CD4-positive, alpha-beta T cell (primary cell): ENCODE results near the gene PPP6R3. TPM values are rescaled to one million over a fixed set of nuclear protein-coding genes. Genes with fewer than 3 reads are reported as not detected.
"Not testable (repeated sequence)": the region's sequence is repeated elsewhere in the genome, so short reads cannot be mapped to it uniquely, and the experiment has no call there.

Experiments used
- ATAC-seq: fragments of 200-7000 bp; cut with Tn5 transposase; one replicate; pipeline ENCODE4 v1.10.0; 2022; ENCODE audit warnings: mild to moderate bottlenecking; ENCODE audit not compliant: poor library complexity
- CTCF ChIA-PET: fragments of 350-600 bp; sonication (Branson Sonifier 250); formaldehyde crosslinking; loops from one replicate; lab custom pipeline; 2021; ENCODE audit warnings: antibody characterized with exemption, inconsistent platforms; lab: Charles Lee
- POLR2A ChIA-PET: fragments of 350-600 bp; sonication (Branson Sonifier 250); formaldehyde crosslinking; loops from one replicate; lab custom pipeline; 2021; ENCODE audit warnings: antibody characterized with exemption, inconsistent platforms; lab: Charles Lee
- DNase-seq, 14 experiments: peaks; one replicate each; pipeline ENCODE4 v3.0.0-alpha.2; 2013 to 2020; ENCODE audit warnings: mixed read lengths in 2 of 14
- H3K27ac ChIP-seq, 2 donors: one replicate each; pipeline versions ENCODE4 v1.5.1 to v1.7.0; 2013; ENCODE audit warnings: low read length in 2 of 2, low read depth in 1 of 2, mild to moderate bottlenecking in 1 of 2
- H3K27me3 ChIP-seq, 2 experiments: 1 replicate in 1 of 2; 2 replicates in 1 of 2; pipeline versions ENCODE4 v1.6.1 to v1.7.0; 2013; ENCODE audit warnings: low read length in 2 of 2, control low read depth in 1 of 2, mild to moderate bottlenecking in 1 of 2, moderate library complexity in 1 of 2; ENCODE audit not compliant: insufficient read depth in 2 of 2, control insufficient read depth in 1 of 2
- H3K36me3 ChIP-seq: one replicate; pipeline ENCODE4 v1.6.1; 2013; ENCODE audit warnings: low read length, control low read depth; ENCODE audit not compliant: insufficient read depth
- H3K4me1 ChIP-seq: one replicate; pipeline ENCODE4 v1.6.1; 2013; ENCODE audit warnings: low read length, control low read depth; ENCODE audit not compliant: insufficient read depth
- H3K4me3 ChIP-seq: one replicate; pipeline ENCODE4 v1.5.1; 2013; ENCODE audit warnings: mild to moderate bottlenecking, low read length, moderate library complexity
- H3K9me3 ChIP-seq, 2 experiments: 1 replicate in 1 of 2; 2 replicates in 1 of 2; pipeline versions ENCODE4 v1.6.1 to v1.7.0; 2013; ENCODE audit warnings: low read length in 2 of 2, mild to moderate bottlenecking in 2 of 2, control low read depth in 1 of 2, moderate library complexity in 1 of 2; ENCODE audit not compliant: control insufficient read depth in 1 of 2, insufficient read depth in 1 of 2
- H3K27ac Mint-ChIP-seq: one replicate; pipeline ENCODE4 v1.8.0; 2020; ENCODE audit warnings: mixed read lengths
- H3K27me3 Mint-ChIP-seq: one replicate; pipeline ENCODE4 v1.8.0; 2021; ENCODE audit warnings: mixed read lengths
- H3K36me3 Mint-ChIP-seq: one replicate; pipeline ENCODE4 v1.8.0; 2021; ENCODE audit warnings: low read depth, mixed read lengths
- H3K4me1 Mint-ChIP-seq: one replicate; pipeline ENCODE4 v1.8.0; 2021; ENCODE audit warnings: low read depth, mixed read lengths
- H3K4me3 Mint-ChIP-seq: one replicate; pipeline ENCODE4 v1.8.0; 2020; ENCODE audit warnings: mild to moderate bottlenecking, mixed read lengths
- H3K9me3 Mint-ChIP-seq: one replicate; pipeline ENCODE4 v1.8.0; 2020; ENCODE audit warnings: mixed read lengths
- CTCF ChIP-seq: fragments of 200-600 bp; IDR thresholded peaks from one replicate; pipeline ENCODE4 v1.8.0; 2022; ENCODE audit warnings: antibody characterized with exemption, mild to moderate bottlenecking
- intact Hi-C, 2 experiments: fragments of 100-400 bp; cut with DNase I in 1 of 2; cut with micrococcal nuclease in 1 of 2; formaldehyde crosslinking; loops; one replicate each; pipeline versions ENCODE4 v1.15.1 to v1.9.0; 2023 to 2025; cut with DNase I, micrococcal nuclease
- total RNA-seq, 174 experiments: library from RNA in 2 of 174; stranded (reverse) in 2 of 174; gene quantifications; one replicate each; pipeline ENCODE4 v1.2.3 and lab custom pipeline; 2021 to 2026

PPP6R3 gene
- total RNA-seq, 2 experiments from 2014 or later, result 108 to 109 TPM

- H3K4me1 ChIP-seq, result no peaks in the 10 kb centered on the region
- H3K4me3 ChIP-seq, result no peak overlapping the region
- intact Hi-C loops, result no loop called here
- Mint-ChIP-seq H3K27me3 (no peaks in the 10 kb centered on the region), H3K4me3 (no peak overlapping the region), H3K9me3 (peaks cover 1% of the 10 kb centered on the region), H3K4me1 (no peaks in the 10 kb centered on the region), H3K36me3 (peaks cover 3% of the 10 kb centered on the region), H3K27ac (no peak overlapping the region)
- ATAC-seq (no peak), DNase-seq (no peak)
- ChIA-PET POLR2A (no interaction called here), CTCF (no interaction called here)
- H3K27me3 ChIP-seq, result no peaks in the 10 kb centered on the region
- H3K9me3 ChIP-seq, result no peaks in the 10 kb centered on the region
- H3K27ac ChIP-seq, result no peak overlapping the region
- TF ChIP-seq CTCF, result no peak
- no peaks in the 10 kb centered on the region for H3K36me3 ChIP-seq
Observed at GRCh38 chr11:68621826-68622225, 161.3 kb downstream of the PPP6R3 start.

- H3K9me3 Mint-ChIP-seq, POLR2A ChIA-PET, DNase-seq, H3K27me3 ChIP-seq, H3K27me3 Mint-ChIP-seq, H3K4me3 Mint-ChIP-seq, H3K4me3 ChIP-seq, ATAC-seq, intact Hi-C loops, H3K9me3 ChIP-seq, H3K36me3 ChIP-seq, H3K36me3 Mint-ChIP-seq, H3K4me1 Mint-ChIP-seq, H3K4me1 ChIP-seq, H3K27ac ChIP-seq, H3K27ac Mint-ChIP-seq, CTCF ChIA-PET: not testable (repeated sequence)
Observed at GRCh38 chr11:68623706-68624105, 163.2 kb downstream of the PPP6R3 start.

DNA sequence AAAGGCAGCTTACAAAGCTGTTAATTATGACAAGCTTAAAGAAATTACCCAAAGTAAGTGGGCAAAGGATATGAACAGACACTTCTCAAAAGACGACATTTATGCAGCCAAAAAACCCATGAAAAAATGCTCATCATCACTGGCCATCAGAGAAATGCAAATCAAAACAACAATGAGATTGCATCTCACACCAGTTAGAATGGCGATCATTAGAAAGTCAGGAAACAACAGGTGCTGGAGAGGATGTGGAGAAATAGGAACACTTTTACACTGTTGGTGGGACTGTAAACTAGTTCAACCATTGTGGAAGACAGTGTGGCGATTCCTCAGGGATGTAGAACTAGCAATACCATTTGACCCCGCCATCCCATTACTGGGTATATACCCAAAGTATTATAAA, 164.5 kb downstream of the PPP6R3 start:
- DNase-seq, H3K4me1 ChIP-seq, H3K27ac Mint-ChIP-seq, H3K9me3 Mint-ChIP-seq, H3K4me3 ChIP-seq, intact Hi-C loops, CTCF ChIA-PET, H3K27me3 Mint-ChIP-seq, H3K36me3 Mint-ChIP-seq, H3K27ac ChIP-seq, H3K36me3 ChIP-seq, H3K27me3 ChIP-seq, H3K4me1 Mint-ChIP-seq, POLR2A ChIA-PET, ATAC-seq, H3K4me3 Mint-ChIP-seq, H3K9me3 ChIP-seq: not testable (repeated sequence)

DNA sequence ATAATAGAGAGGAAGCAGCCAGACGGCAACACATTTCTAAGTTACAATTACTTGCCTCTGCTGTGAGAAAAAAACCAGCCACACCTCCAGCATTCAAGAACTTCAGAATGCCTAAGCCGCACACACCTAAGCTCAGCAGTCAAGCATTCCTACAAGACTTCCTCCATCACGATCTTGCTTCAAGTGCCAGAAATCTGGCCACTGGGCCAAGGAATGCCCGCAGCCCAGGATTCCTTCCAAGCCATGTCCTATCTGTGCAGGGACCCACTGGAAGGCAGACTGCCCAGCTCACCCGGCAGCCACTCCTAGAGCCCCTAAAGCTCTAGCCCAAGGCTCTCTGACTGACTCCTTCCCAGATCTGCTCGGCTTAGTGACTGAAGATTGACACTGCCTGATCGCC, 165.7 kb downstream of the PPP6R3 start:
- intact Hi-C loops, result not testable (repeated sequence)

DNA sequence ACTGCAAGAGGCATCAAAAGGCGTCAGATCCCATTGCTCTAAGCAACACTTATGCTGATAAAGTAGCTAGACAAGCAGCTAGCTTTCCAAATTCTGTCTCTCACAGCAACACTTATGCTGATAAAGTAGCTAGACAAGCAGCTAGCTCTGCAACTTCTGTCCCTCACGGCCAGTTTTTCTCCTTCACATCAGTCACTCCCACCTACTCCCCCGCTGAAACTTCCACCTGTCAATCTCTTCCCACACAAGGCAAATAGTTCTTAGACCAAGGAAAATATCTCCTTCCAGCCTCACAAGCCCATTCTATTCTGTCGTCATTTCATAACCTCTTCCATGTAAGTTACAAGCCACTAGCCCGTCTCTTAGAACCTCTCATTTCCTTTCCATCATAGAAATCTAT, 168.3 kb downstream of the PPP6R3 start:
- POLR2A ChIA-PET, H3K4me3 Mint-ChIP-seq: not testable (repeated sequence)

More for the DNA sequence above, 165.7 kb downstream of the PPP6R3 start:
- H3K4me1 Mint-ChIP-seq, POLR2A ChIA-PET, H3K27me3 Mint-ChIP-seq, DNase-seq, H3K4me3 Mint-ChIP-seq, H3K9me3 ChIP-seq, H3K36me3 ChIP-seq, H3K4me1 ChIP-seq, H3K27ac ChIP-seq, H3K4me3 ChIP-seq, H3K9me3 Mint-ChIP-seq, H3K27ac Mint-ChIP-seq, H3K36me3 Mint-ChIP-seq, CTCF ChIA-PET, ATAC-seq, H3K27me3 ChIP-seq: not testable (repeated sequence)

DNA sequence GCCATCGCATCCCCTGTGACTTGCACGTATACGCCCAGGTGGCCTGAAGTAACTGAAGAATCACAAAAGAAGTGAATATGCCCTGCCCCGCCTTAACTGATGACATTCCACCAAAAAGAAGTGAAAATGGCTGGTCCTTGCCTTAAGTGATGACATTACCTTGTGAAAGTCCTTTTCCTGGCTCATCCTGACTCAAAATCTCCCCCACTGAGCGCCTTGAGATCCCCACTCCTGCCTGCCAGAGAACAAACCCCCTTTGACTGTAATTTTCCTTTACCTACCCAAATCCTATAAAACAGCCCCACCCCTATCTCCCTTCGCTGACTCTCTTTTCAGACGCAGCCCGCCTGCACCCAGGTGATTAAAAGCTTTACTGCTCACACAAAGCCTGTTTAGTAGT, 171.8 kb downstream of the PPP6R3 start:
- H3K27ac Mint-ChIP-seq, H3K27me3 ChIP-seq, ATAC-seq, POLR2A ChIA-PET, DNase-seq, H3K36me3 ChIP-seq, H3K36me3 Mint-ChIP-seq, CTCF ChIA-PET, H3K9me3 ChIP-seq, H3K4me1 ChIP-seq, H3K4me3 ChIP-seq, H3K4me3 Mint-ChIP-seq, H3K27me3 Mint-ChIP-seq, H3K4me1 Mint-ChIP-seq, H3K9me3 Mint-ChIP-seq, H3K27ac ChIP-seq: not testable (repeated sequence)
- intact Hi-C loops, result loop anchor here (2.0 to 5.0 kb wide), 2 partner anchors 165 to 456 kb away; no protein-coding TSS in a partner anchor

More for the DNA sequence above, 168.3 kb downstream of the PPP6R3 start:
- intact Hi-C loops, H3K27me3 ChIP-seq, H3K4me1 Mint-ChIP-seq, H3K27ac Mint-ChIP-seq, H3K9me3 Mint-ChIP-seq, CTCF ChIA-PET, ATAC-seq, H3K27ac ChIP-seq, H3K36me3 ChIP-seq, H3K36me3 Mint-ChIP-seq, DNase-seq, H3K4me1 ChIP-seq, H3K4me3 ChIP-seq, H3K9me3 ChIP-seq, H3K27me3 Mint-ChIP-seq: not testable (repeated sequence)
